Coronary artery (tissue), 2 donors: ENCODE results near the gene SH3BP5.

ENCODE experiments used
- DNase-seq: peaks from one replicate; pipeline ENCODE4 v3.0.0-alpha.2; 2017; ENCODE audit warnings: low spot score
- H3K27ac ChIP-seq, 2 donors: fragments of 200-600 bp; sonication (generic); one replicate each; pipeline ENCODE4 v1.5.1; 2016 to 2019
- H3K4me3 ChIP-seq: fragments of 200-600 bp; sonication (generic); 2 replicates; pipeline ENCODE4 v1.5.1; 2016; ENCODE audit warnings: mild to moderate bottlenecking, moderate library complexity
- CTCF ChIP-seq: fragments of 200-600 bp; sonication (generic); IDR thresholded peaks from one replicate; pipeline ENCODE4 v1.5.1; 2019; ENCODE audit warnings: antibody characterized with exemption

The SH3BP5 gene

DNA sequence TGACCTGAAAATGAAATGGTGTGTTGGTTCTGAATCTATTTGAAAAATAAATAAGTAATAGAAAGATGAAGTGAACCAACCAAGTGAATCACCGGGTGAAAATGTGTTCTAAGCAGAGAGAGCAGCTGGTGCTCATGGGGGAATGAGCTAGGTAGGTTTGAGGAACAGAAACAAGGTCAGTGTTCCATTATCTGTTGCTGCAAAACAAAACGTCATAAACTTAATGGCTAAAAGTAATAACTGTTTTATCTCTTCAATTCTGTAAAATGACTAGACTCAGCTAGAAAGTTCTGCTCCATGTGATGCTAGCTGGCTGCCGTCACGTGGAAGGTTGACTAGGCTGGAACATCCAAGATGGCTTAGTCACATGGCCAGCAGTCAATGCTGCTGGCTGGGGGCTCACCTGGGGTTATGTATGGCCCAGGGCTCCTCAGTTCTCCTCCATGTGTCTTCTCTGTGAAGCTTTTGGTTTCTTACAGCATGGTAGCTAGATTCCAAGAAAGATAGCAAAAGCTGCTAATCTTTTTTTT, 13.3 kb upstream of the SH3BP5 start:
- H3K27ac ChIP-seq: no peak overlapping the region
- TF ChIP-seq CTCF: no peak
- no peak for DNase-seq
- no peak overlapping the region for H3K4me3 ChIP-seq

DNA sequence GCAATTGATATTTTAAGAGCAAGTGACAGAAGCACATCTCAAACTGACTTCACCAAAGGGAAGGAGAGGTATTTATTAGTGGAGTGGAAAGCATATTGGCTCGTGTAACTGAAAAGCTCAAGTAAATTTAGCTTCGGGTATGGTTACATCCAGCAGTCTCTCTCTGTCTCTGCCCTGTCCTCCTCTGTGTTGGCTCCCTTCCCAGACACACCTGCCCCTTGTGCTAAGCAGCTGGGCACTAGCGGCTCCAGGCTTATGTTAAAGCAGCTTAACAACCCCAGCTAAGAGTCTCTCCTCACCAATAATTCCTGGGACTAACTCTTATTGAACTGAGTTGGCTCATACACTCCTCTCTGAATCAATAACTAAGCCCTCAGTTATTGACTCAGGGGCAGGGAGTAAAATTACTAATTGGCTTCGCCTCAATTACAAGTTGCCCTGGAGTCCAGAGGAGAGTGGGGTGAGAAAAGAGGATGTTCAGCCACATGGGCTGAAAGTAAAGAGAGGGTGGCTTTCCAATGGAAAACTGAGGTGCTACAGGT, 12.8 kb upstream of the SH3BP5 start:
- no peak for DNase-seq
- H3K27ac ChIP-seq: no peak overlapping the region
- H3K4me3 ChIP-seq: no peak overlapping the region
- TF ChIP-seq CTCF: no peak

DNA sequence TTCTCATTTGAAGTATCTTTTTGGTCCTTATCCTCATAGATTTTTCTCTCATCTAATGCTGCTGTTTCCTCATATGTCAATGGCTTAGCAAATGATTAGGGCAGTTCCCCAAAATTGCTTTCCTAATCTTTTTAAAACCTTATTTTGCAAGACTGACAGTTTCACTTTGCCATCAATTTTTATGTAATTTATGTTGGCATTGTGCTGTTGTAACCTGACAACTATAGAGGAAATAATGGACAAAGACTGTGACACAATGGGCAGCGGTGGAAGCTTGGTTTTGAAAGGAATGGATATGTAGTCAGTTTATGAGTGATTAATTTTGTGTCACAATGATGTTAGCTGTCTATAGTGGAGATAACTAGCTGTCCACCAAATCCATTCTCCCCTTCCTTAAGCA, 10.6 kb upstream of the SH3BP5 start:
- H3K27ac ChIP-seq: peak overlapping the region in 1 of 2 donors; percentile 40
- no peak for DNase-seq
- no peak for TF ChIP-seq CTCF
- H3K4me3 ChIP-seq: no peak overlapping the region

- Histone ChIP-seq H3K27ac (no peak overlapping the region), H3K4me3 (no peak overlapping the region)
- no peak for DNase-seq
- no peak for TF ChIP-seq CTCF
Observed at GRCh38 chr3:15342246-15342645, 9.9 kb upstream of the SH3BP5 start.

GRCh38 chr3:15341030-15341726, 8.8 kb upstream of the SH3BP5 start:
- DNase-seq: no peak
- no peak overlapping the region for H3K27ac ChIP-seq
- H3K4me3 ChIP-seq: no peak overlapping the region
- TF ChIP-seq CTCF: no peak

- H3K4me3 ChIP-seq: no peak overlapping the region
- H3K27ac ChIP-seq: no peak overlapping the region
- no peak for TF ChIP-seq CTCF
- DNase-seq: no peak
Observed at GRCh38 chr3:15339786-15340215, 7.4 kb upstream of the SH3BP5 start.

- Histone ChIP-seq H3K27ac (no peak overlapping the region), H3K4me3 (no peak overlapping the region)
- TF ChIP-seq CTCF: no peak
- no peak for DNase-seq
Observed at GRCh38 chr3:15339001-15339400, 6.6 kb upstream of the SH3BP5 start.
